ENCODE data around the gene UNC80.

Gene UNC80

DNA sequence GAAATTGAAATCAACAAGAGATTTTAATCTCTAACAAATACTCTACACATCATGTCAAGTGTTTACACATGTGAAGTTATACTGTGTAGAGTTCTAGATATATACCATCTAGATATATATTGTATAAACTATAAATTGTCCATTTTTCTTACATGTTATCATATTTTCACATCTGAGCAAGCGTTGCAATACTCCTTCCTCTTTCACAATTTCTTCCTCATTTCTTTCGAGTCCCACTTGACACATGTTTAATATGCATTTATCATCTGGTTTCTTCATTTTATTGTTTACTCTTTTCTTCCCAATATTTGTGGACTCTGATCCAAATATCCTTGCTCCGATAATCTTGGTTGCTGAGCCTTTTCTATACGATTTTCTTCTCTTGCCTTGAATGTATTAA lies 50.2 kb downstream of the UNC80 start:
- TF ChIP-seq, protein P1, sequence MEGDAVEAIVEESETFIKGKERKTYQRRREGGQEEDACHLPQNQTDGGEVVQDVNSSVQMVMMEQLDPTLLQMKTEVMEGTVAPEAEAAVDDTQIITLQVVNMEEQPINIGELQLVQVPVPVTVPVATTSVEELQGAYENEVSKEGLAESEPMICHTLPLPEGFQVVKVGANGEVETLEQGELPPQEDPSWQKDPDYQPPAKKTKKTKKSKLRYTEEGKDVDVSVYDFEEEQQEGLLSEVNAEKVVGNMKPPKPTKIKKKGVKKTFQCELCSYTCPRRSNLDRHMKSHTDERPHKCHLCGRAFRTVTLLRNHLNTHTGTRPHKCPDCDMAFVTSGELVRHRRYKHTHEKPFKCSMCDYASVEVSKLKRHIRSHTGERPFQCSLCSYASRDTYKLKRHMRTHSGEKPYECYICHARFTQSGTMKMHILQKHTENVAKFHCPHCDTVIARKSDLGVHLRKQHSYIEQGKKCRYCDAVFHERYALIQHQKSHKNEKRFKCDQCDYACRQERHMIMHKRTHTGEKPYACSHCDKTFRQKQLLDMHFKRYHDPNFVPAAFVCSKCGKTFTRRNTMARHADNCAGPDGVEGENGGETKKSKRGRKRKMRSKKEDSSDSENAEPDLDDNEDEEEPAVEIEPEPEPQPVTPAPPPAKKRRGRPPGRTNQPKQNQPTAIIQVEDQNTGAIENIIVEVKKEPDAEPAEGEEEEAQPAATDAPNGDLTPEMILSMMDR (IDR thresholded peaks at IDR 0.05; ENCODE audit: control extremely low read depth, extremely low read depth, low read depth, missing control alignments), result no peak
- ChIA-PET CTCF (interaction anchor here (1.2 kb wide), 1 partner anchor 16 kb away, joined by 4 read pairs; no protein-coding TSS in a partner anchor), POLR2A (no interaction called here)
- DNase-seq (ENCODE audit: extremely low spot score), result no peak

GRCh38 chr2:209823484-209823883 lies 51.9 kb downstream of the UNC80 start:
- ChIA-PET POLR2A (no interaction called here), CTCF (interaction anchor here (1.4 to 2.7 kb wide), 2 partner anchors 10 to 21 kb away, joined by 3 to 13 read pairs; no protein-coding TSS in a partner anchor)
- no peak for DNase-seq (ENCODE audit: extremely low spot score)
- TF ChIP-seq, protein P1 (IDR thresholded peaks at IDR 0.05; ENCODE audit: control extremely low read depth, extremely low read depth, low read depth, missing control alignments), result no peak

DNA sequence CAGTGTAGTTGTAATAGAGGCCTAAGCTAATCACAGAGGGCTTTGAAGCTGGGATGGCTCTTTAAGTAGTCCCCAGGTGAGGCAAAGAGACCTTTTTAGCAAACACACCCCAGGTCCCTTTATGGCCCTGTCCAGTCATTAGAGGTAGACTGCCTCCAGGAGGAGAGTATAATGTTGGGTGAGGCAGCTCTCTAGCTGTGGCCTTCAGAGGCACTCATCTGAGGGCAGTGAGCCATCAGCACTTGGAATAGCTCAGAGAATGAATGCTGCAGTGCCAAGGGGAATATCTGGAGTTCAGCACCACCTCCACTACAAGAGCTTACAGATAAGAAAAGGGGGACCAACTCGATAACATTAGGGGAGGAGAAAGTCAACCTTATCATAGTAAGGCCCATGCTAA lies 52.8 kb downstream of the UNC80 start:
- TF ChIP-seq, protein P1 (IDR thresholded peaks at IDR 0.05; ENCODE audit: control extremely low read depth, extremely low read depth, low read depth, missing control alignments), result no peak
- ChIA-PET CTCF (interaction anchor here (1.4 to 2.7 kb wide), 3 partner anchors 9 to 22 kb away, joined by 3 to 13 read pairs (median 4); no protein-coding TSS in a partner anchor), POLR2A (no interaction called here)
- no peak for DNase-seq (ENCODE audit: extremely low spot score)

- DNase-seq (ENCODE audit: extremely low spot score), result no peak
- ChIA-PET CTCF (interaction anchor here (1.0 to 1.6 kb wide), 4 partner anchors 12 to 496 kb away, joined by 3 to 9 read pairs (median 3); no protein-coding TSS in a partner anchor), POLR2A (no interaction called here)
- TF ChIP-seq, protein P1 (IDR thresholded peaks at IDR 0.05; ENCODE audit: control extremely low read depth, extremely low read depth, low read depth, missing control alignments), result no peak
These were observed 59.3 kb downstream of the UNC80 start for GRCh38 chr2:209830722-209831465.

DNA sequence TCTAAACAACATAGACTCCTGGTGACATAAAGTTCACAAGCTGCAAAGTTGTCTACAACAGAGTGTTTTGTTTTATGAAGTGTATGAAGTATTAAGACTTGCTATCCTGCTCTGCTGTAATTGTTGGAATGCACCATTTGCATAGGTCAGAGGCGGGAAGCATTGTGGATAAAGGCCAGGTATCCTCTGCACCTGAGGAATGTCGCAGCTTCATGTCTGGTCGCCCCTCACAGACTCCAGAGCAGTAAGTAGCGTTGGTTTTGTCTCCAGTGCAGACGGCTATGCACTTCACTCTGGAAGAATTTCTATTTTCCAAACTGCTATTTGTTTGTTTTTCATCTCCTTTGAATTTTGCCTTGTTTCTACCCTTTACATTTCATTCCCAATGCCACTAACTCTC lies 63.1 kb downstream of the UNC80 start:
- DNase-seq (ENCODE audit: extremely low spot score), result no peak
- POLR2A ChIA-PET, result no interaction called here
- TF ChIP-seq, protein P1 (IDR thresholded peaks at IDR 0.05; ENCODE audit: control extremely low read depth, extremely low read depth, low read depth, missing control alignments), result no peak
- CTCF ChIA-PET, result interaction anchor here (3.7 kb wide), 1 partner anchor 11 kb away, joined by 13 read pairs; no protein-coding TSS in a partner anchor

DNA sequence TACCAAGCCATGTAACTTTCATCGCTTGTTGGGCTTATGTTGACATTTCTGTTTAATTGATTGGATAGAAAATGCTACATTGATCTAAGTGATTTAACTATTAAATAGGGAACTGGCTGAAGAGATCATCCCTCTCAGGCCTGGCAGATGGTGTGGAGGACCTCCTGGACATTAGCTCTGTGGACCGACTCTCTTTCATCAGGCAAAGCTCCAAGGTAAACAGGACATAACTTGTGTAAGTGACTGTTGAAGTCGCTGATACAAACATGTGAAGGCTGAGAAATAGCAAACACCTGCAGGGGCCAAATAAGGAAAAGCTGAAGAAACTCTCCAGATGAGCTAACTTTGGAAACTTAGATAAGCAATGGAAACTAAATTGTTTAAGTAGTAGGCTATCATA lies 68.8 kb downstream of the UNC80 start:
- ChIA-PET CTCF (interaction anchor here (0.7 kb wide), 1 partner anchor 12 kb away, joined by 3 read pairs; no protein-coding TSS in a partner anchor), POLR2A (no interaction called here)
- TF ChIP-seq, protein P1 (IDR thresholded peaks at IDR 0.05; ENCODE audit: control extremely low read depth, extremely low read depth, low read depth, missing control alignments), result no peak
- DNase-seq (ENCODE audit: extremely low spot score), result no peak
